ENCODE data around the gene YY1. TPM values are rescaled to one million over a fixed set of nuclear protein-coding genes. Genes with fewer than 3 reads are reported as not detected.

The YY1 gene
- total and polyA plus RNA-seq, 9 of the 15 experiments (the other 6 are each of a cell fraction or from before 2014, with no cell fraction given) = 20.8 to 74.2 (median 46.7) TPM

GRCh38 chr14:100317912-100318808 lies 79.2 kb downstream of the YY1 start (continued):
- TF ChIP-seq CTCFL (IDR thresholded peaks at IDR 0.05; ENCODE audit: borderline replicate concordance, insufficient read depth, low read depth, low read length, poor library complexity, severe bottlenecking) (peak; percentile 89), ZC3H4 (CRISPR knock-in tag; IDR thresholded peaks at IDR 0.05; ENCODE audit: borderline replicate concordance) (no peak), BDP1 (IDR thresholded peaks at IDR 0.05; ENCODE audit: insufficient read depth, insufficient read length) (no peak), MCM5 (IDR thresholded peaks at IDR 0.05; ENCODE audit: low read depth) (no peak), LCOR (CRISPR knock-in tag; IDR thresholded peaks at IDR 0.05) (0 out of 2 replicates have a peak, but pooled peaks have one; percentile 8), ZNF398 (CRISPR knock-in tag; IDR thresholded peaks at IDR 0.05) (no peak), SMC3 (conservative IDR thresholded peaks at IDR 0.05; ENCODE audit: insufficient read depth, low read depth, low read length) (peak; percentile 33; the same call in 1 of the 2 replicates), NR2F6 (CRISPR knock-in tag; IDR thresholded peaks at IDR 0.05) (no peak), FOSL1 (tag; conservative IDR thresholded peaks at IDR 0.05) (no peak), JUNB (CRISPR knock-in tag; conservative IDR thresholded peaks at IDR 0.05) (no peak), KDM5B (IDR thresholded peaks at IDR 0.05; ENCODE audit: insufficient replicate concordance, low read depth, low read length) (no peak), SAP30 (IDR thresholded peaks at IDR 0.05; ENCODE audit: borderline replicate concordance, insufficient read depth, low read depth, low read length, poor library complexity, severe bottlenecking) (no peak), ZNF695 (CRISPR knock-in tag; IDR thresholded peaks at IDR 0.05) (no peak), PREB (CRISPR knock-in tag; IDR thresholded peaks at IDR 0.05) (no peak), HNRNPUL1 (IDR thresholded peaks at IDR 0.05; ENCODE audit: low read length) (no peak), SOX6 (IDR thresholded peaks at IDR 0.05) (no peak), CBX3 (IDR thresholded peaks at IDR 0.05; ENCODE audit: borderline replicate concordance in 1 of 2, low read length in 2 of 2) (no peak)
- TF ChIP-seq, protein P1, sequence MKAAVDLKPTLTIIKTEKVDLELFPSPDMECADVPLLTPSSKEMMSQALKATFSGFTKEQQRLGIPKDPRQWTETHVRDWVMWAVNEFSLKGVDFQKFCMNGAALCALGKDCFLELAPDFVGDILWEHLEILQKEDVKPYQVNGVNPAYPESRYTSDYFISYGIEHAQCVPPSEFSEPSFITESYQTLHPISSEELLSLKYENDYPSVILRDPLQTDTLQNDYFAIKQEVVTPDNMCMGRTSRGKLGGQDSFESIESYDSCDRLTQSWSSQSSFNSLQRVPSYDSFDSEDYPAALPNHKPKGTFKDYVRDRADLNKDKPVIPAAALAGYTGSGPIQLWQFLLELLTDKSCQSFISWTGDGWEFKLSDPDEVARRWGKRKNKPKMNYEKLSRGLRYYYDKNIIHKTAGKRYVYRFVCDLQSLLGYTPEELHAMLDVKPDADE (conservative IDR thresholded peaks at IDR 0.05; ENCODE audit: control insufficient read depth, low read depth, low read length) = no peak
- TF ChIP-seq, protein P2, sequence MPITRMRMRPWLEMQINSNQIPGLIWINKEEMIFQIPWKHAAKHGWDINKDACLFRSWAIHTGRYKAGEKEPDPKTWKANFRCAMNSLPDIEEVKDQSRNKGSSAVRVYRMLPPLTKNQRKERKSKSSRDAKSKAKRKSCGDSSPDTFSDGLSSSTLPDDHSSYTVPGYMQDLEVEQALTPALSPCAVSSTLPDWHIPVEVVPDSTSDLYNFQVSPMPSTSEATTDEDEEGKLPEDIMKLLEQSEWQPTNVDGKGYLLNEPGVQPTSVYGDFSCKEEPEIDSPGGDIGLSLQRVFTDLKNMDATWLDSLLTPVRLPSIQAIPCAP (CRISPR knock-in tag; IDR thresholded peaks at IDR 0.05; ENCODE audit: borderline replicate concordance) = no peak
